Ascending aorta (tissue), 2 donors: ENCODE results near the gene LHFPL3. TPM values are rescaled to one million over a fixed set of nuclear protein-coding genes. Genes with fewer than 3 reads are reported as not detected.

Experiments used
- DNase-seq, 2 donors: peaks; one replicate each; pipeline ENCODE4 v3.0.0-alpha.2; 2019; ENCODE audit warnings: low spot score in 2 of 2
- H3K27ac ChIP-seq, 2 donors: fragments of 200-600 bp; sonication (generic); one replicate each; pipeline ENCODE4 v1.5.1; 2016 to 2017; ENCODE audit warnings: mild to moderate bottlenecking in 1 of 2
- H3K27me3 ChIP-seq: fragments of 200-600 bp; sonication (generic); one replicate; pipeline ENCODE4 v1.5.1; 2017
- H3K36me3 ChIP-seq, 2 donors: fragments of 200-600 bp; sonication (generic); one replicate each; pipeline ENCODE4 v1.5.1; 2016
- H3K4me1 ChIP-seq, 2 donors: fragments of 200-600 bp; sonication (generic); one replicate each; pipeline ENCODE4 v1.5.1; 2016 to 2017; ENCODE audit warnings: mild to moderate bottlenecking in 1 of 2
- H3K4me3 ChIP-seq, 2 donors: fragments of 200-600 bp; sonication (generic); one replicate each; pipeline ENCODE4 v1.5.1; 2016 to 2017; ENCODE audit warnings: mild to moderate bottlenecking in 1 of 2
- H3K9me3 ChIP-seq, 2 donors: fragments of 200-600 bp; sonication (generic); one replicate each; pipeline ENCODE4 v1.5.1; 2016
- intact Hi-C: fragments of 100-400 bp; cut with DNase I; formaldehyde crosslinking; loops from one replicate; pipeline ENCODE4 v1.15.1; 2023
- total RNA-seq: library from RNA; depleted of rRNA; stranded (reverse); fragments of >200 nt; gene quantifications from one replicate; pipeline ENCODE4 v1.1.0, GENCODE V29; 2016
- TF ChIP-seq, protein P1 (sequence below), 3 experiments: fragments of 200-600 bp in 2 of 3; fragments of 450-650 bp in 1 of 3; sonication (generic) in 2 of 3; IDR thresholded peaks; one replicate each; pipeline ENCODE4 v1.5.1; 2016 to 2019; ENCODE audit warnings: antibody characterized with exemption in 3 of 3, mild to moderate bottlenecking in 1 of 3, moderate library complexity in 1 of 3

Gene LHFPL3
- total RNA-seq, 1 donor from 2014 or later, result not detected

- H3K4me1 ChIP-seq, result no peaks in the 10 kb centered on the region
- H3K4me3 ChIP-seq, result no peak overlapping the region
- no peaks in the 10 kb centered on the region for H3K9me3 ChIP-seq
- H3K36me3 ChIP-seq, result no peaks in the 10 kb centered on the region
- intact Hi-C loops, result no loop called here
- no peaks in the 10 kb centered on the region for H3K27me3 ChIP-seq
- H3K27ac ChIP-seq, result no peak overlapping the region
- TF ChIP-seq, protein P1, sequence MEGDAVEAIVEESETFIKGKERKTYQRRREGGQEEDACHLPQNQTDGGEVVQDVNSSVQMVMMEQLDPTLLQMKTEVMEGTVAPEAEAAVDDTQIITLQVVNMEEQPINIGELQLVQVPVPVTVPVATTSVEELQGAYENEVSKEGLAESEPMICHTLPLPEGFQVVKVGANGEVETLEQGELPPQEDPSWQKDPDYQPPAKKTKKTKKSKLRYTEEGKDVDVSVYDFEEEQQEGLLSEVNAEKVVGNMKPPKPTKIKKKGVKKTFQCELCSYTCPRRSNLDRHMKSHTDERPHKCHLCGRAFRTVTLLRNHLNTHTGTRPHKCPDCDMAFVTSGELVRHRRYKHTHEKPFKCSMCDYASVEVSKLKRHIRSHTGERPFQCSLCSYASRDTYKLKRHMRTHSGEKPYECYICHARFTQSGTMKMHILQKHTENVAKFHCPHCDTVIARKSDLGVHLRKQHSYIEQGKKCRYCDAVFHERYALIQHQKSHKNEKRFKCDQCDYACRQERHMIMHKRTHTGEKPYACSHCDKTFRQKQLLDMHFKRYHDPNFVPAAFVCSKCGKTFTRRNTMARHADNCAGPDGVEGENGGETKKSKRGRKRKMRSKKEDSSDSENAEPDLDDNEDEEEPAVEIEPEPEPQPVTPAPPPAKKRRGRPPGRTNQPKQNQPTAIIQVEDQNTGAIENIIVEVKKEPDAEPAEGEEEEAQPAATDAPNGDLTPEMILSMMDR (IDR thresholded peaks at IDR 0.05), result no peak
- DNase-seq, result no peak
Measured at GRCh38 chr7:104371216-104371979, 43.0 kb downstream of the LHFPL3 start.

GRCh38 chr7:104371980-104372357 is 43.6 kb downstream of the LHFPL3 start:
- Histone ChIP-seq H3K4me3 (no peak overlapping the region), H3K9me3 (no peaks in the 10 kb centered on the region), H3K27me3 (no peaks in the 10 kb centered on the region), H3K27ac (no peak overlapping the region), H3K36me3 (no peaks in the 10 kb centered on the region), H3K4me1 (no peaks in the 10 kb centered on the region)
- DNase-seq, result no peak
- intact Hi-C loops, result no loop called here
- TF ChIP-seq, protein P1 (IDR thresholded peaks at IDR 0.05), result no peak

- H3K27ac ChIP-seq, result no peak overlapping the region
Measured at GRCh38 chr7:104382616-104383015, 54.2 kb downstream of the LHFPL3 start.

GRCh38 chr7:104386943-104387342 is 58.5 kb downstream of the LHFPL3 start:
- Histone ChIP-seq H3K36me3 (no peaks in the 10 kb centered on the region), H3K4me3 (no peak overlapping the region), H3K27ac (no peak overlapping the region), H3K27me3 (no peaks in the 10 kb centered on the region), H3K9me3 (no peaks in the 10 kb centered on the region), H3K4me1 (no peaks in the 10 kb centered on the region)
- TF ChIP-seq, protein P1 (IDR thresholded peaks at IDR 0.05), result no peak
- intact Hi-C loops, result no loop called here
- DNase-seq, result no peak

More at GRCh38 chr7:104382616-104383015, 54.2 kb downstream of the LHFPL3 start:
- TF ChIP-seq, protein P1 (IDR thresholded peaks at IDR 0.05), result no peak
- Histone ChIP-seq H3K27me3 (no peaks in the 10 kb centered on the region), H3K4me3 (no peak overlapping the region), H3K4me1 (no peaks in the 10 kb centered on the region), H3K9me3 (no peaks in the 10 kb centered on the region), H3K36me3 (no peaks in the 10 kb centered on the region)
- intact Hi-C loops, result no loop called here
- no peak for DNase-seq

GRCh38 chr7:104388222-104388621 is 59.8 kb downstream of the LHFPL3 start:
- Histone ChIP-seq H3K4me1 (no peaks in the 10 kb centered on the region), H3K36me3 (no peaks in the 10 kb centered on the region), H3K9me3 (no peaks in the 10 kb centered on the region), H3K4me3 (no peak overlapping the region), H3K27me3 (no peaks in the 10 kb centered on the region), H3K27ac (no peak overlapping the region)
- TF ChIP-seq, protein P1 (IDR thresholded peaks at IDR 0.05), result no peak
- intact Hi-C loops, result no loop called here
- no peak for DNase-seq
